Measurements from ENCODE around the gene HEXIM1.

DNA sequence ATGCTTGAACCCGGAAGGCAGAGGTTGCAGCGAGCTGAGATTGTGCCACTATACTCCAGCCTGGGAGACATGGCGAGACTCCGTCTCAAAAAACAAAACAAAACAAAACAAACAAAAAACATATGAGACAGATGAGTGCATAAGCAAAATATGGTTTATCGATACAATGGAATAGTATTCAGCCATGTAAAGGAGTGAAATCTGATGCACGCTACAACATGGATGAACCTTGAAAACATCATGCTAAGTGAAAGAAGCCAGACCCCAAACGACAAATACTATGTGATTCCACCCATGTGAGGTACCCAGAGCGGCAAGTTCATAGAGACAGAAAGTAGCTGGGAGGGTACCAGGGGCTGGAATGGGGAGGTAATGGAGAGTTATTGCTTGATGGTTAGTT is 22.8 kb upstream of the HEXIM1 start:
- TF ChIP-seq, protein P1, sequence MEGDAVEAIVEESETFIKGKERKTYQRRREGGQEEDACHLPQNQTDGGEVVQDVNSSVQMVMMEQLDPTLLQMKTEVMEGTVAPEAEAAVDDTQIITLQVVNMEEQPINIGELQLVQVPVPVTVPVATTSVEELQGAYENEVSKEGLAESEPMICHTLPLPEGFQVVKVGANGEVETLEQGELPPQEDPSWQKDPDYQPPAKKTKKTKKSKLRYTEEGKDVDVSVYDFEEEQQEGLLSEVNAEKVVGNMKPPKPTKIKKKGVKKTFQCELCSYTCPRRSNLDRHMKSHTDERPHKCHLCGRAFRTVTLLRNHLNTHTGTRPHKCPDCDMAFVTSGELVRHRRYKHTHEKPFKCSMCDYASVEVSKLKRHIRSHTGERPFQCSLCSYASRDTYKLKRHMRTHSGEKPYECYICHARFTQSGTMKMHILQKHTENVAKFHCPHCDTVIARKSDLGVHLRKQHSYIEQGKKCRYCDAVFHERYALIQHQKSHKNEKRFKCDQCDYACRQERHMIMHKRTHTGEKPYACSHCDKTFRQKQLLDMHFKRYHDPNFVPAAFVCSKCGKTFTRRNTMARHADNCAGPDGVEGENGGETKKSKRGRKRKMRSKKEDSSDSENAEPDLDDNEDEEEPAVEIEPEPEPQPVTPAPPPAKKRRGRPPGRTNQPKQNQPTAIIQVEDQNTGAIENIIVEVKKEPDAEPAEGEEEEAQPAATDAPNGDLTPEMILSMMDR (IDR thresholded peaks at IDR 0.05) = no peak
- TF ChIP-seq, protein P2, sequence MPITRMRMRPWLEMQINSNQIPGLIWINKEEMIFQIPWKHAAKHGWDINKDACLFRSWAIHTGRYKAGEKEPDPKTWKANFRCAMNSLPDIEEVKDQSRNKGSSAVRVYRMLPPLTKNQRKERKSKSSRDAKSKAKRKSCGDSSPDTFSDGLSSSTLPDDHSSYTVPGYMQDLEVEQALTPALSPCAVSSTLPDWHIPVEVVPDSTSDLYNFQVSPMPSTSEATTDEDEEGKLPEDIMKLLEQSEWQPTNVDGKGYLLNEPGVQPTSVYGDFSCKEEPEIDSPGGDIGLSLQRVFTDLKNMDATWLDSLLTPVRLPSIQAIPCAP (CRISPR knock-in tag; IDR thresholded peaks at IDR 0.05) = no peak
- TF ChIP-seq, protein P3, sequence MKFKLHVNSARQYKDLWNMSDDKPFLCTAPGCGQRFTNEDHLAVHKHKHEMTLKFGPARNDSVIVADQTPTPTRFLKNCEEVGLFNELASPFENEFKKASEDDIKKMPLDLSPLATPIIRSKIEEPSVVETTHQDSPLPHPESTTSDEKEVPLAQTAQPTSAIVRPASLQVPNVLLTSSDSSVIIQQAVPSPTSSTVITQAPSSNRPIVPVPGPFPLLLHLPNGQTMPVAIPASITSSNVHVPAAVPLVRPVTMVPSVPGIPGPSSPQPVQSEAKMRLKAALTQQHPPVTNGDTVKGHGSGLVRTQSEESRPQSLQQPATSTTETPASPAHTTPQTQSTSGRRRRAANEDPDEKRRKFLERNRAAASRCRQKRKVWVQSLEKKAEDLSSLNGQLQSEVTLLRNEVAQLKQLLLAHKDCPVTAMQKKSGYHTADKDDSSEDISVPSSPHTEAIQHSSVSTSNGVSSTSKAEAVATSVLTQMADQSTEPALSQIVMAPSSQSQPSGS (CRISPR knock-in tag; IDR thresholded peaks at IDR 0.05; ENCODE audit: borderline replicate concordance, low read depth) = no peak
- TF ChIP-seq JUN (CRISPR knock-in tag; IDR thresholded peaks at IDR 0.05) (no peak), NR1H2 (CRISPR knock-in tag; IDR thresholded peaks at IDR 0.05) (no peak), NFYB (CRISPR knock-in tag; conservative IDR thresholded peaks at IDR 0.05; ENCODE audit: low read depth) (no peak), ESRRA (CRISPR knock-in tag; IDR thresholded peaks at IDR 0.05; ENCODE audit: borderline replicate concordance) (no peak), EMX1 (CRISPR knock-in tag; IDR thresholded peaks at IDR 0.05) (no peak), CREB1 (CRISPR knock-in tag; IDR thresholded peaks at IDR 0.05) (no peak), SP1 (CRISPR knock-in tag; conservative IDR thresholded peaks at IDR 0.05) (no peak)
- TF ChIP-seq, protein P4, sequence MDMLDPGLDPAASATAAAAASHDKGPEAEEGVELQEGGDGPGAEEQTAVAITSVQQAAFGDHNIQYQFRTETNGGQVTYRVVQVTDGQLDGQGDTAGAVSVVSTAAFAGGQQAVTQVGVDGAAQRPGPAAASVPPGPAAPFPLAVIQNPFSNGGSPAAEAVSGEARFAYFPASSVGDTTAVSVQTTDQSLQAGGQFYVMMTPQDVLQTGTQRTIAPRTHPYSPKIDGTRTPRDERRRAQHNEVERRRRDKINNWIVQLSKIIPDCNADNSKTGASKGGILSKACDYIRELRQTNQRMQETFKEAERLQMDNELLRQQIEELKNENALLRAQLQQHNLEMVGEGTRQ (CRISPR knock-in tag; IDR thresholded peaks at IDR 0.05) = no peak
- TF ChIP-seq, protein P5, sequence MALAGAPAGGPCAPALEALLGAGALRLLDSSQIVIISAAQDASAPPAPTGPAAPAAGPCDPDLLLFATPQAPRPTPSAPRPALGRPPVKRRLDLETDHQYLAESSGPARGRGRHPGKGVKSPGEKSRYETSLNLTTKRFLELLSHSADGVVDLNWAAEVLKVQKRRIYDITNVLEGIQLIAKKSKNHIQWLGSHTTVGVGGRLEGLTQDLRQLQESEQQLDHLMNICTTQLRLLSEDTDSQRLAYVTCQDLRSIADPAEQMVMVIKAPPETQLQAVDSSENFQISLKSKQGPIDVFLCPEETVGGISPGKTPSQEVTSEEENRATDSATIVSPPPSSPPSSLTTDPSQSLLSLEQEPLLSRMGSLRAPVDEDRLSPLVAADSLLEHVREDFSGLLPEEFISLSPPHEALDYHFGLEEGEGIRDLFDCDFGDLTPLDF (CRISPR knock-in tag; IDR thresholded peaks at IDR 0.05) = no peak
